HG03095 (cell line): ENCODE results near the gene FAM110C.

ENCODE experiments used
- ATAC-seq: cut with Tn5 transposase; IDR thresholded peaks from one replicate; pipeline ENCODE4 v1.9.1; 2021; ENCODE audit warnings: moderate library complexity; ENCODE audit not compliant: unreplicated experiment

The FAM110C gene

DNA sequence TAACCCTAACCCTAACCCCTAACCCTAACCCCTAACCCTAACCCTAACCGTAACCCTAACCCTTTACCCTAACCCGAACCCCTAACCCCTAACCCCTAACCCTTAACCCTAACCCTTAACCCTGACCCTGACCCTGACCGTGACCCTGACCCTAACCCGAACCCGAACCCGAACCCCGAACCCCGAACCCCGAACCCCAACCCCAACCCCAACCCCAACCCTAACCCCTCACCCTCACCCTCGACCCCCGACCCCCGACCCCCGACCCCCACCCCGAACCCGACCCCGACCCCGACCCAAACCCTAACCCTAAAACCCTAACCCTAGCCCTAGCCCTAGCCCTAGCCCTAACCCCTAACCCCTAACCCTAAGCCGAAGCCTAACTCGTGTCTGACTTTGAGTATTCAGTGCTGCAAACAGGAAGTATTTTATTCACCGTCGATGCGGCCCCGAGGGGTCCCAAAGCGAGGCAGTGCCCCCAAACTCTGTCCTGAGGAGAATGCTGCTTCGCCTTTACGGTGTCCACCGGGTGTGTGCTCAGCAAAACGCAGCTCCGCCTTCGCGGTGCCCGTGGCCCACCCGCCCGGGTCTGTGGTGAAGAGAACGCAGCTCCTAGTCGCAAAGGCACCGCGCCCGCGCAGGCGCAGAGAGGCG lies 36.0 kb downstream of the FAM110C start:
- no peak for ATAC-seq
